Right atrium auricular region (tissue), 2 donors: ENCODE data around the gene NBL1. TPM values are rescaled to one million over a fixed set of nuclear protein-coding genes. Genes with fewer than 3 reads are reported as not detected.
"Not testable (repeated sequence)": the region's sequence is repeated elsewhere in the genome, so short reads cannot be mapped to it uniquely, and the experiment has no call there.

Experiments
- DNase-seq: peaks from one replicate; pipeline ENCODE4 v3.0.0-alpha.2; 2019; ENCODE audit warnings: low spot score
- H3K27ac ChIP-seq, 2 donors: fragments of 200-600 bp; sonication (generic); 1 replicate in 1 of 2; 2 replicates in 1 of 2; pipeline ENCODE4 v1.5.1; 2016 to 2019
- H3K27me3 ChIP-seq, 2 donors: fragments of 200-600 bp; sonication (generic); one replicate each; pipeline versions ENCODE4 v1.5.1 to v1.6.0; 2017 to 2019
- H3K36me3 ChIP-seq: fragments of 200-600 bp; sonication (generic); one replicate; pipeline ENCODE4 v1.5.1; 2016
- H3K4me1 ChIP-seq, 2 donors: fragments of 200-600 bp; sonication (generic); one replicate each; pipeline versions ENCODE4 v1.5.1 to v1.6.0; 2017 to 2019
- H3K4me3 ChIP-seq, 2 donors: fragments of 200-600 bp; sonication (generic); 1 replicate in 1 of 2; 2 replicates in 1 of 2; pipeline ENCODE4 v1.5.1; 2017 to 2019; ENCODE audit warnings: mild to moderate bottlenecking in 1 of 2, moderate library complexity in 1 of 2
- H3K9me3 ChIP-seq, 2 donors: fragments of 200-600 bp; sonication (generic); one replicate each; pipeline ENCODE4 v1.5.1; 2019
- total RNA-seq, 2 donors: library from RNA; depleted of rRNA; stranded (reverse); fragments of >200 nt; gene quantifications; one replicate each; pipeline ENCODE4 v1.1.0, GENCODE V29; 2016
- TF ChIP-seq, protein P1 (sequence below), 2 donors: fragments of 200-600 bp; sonication (generic); IDR thresholded peaks; one replicate each; pipeline ENCODE4 v1.5.1; 2019; ENCODE audit warnings: antibody characterized with exemption in 2 of 2

Gene NBL1
- total RNA-seq, 2 donors from 2014 or later = 19.5 to 57.2 TPM

DNA sequence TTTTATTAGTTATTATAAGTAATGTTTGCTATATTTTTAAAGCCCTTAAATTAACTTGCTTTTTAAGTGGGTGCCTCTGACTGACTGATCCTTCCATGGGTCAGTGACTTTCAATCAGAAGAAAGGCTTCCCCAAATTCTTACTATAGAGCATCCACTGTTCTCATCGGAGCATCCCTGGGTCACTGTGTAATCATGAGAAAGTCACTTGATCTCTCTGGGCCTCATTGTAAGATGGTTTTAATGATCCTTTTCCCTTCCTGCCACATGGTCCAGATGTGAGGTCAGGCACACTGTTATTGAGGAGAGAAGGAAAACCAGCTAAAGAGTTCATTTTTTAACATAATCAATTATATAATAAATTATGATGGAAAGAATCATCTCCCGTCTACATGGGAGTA, 11.0 kb upstream of the NBL1 start:
- H3K4me3 ChIP-seq = no peak overlapping the region
- no peak for DNase-seq
- no peaks in the 10 kb centered on the region for H3K9me3 ChIP-seq
- no peaks in the 10 kb centered on the region for H3K27me3 ChIP-seq
- TF ChIP-seq, protein P1, sequence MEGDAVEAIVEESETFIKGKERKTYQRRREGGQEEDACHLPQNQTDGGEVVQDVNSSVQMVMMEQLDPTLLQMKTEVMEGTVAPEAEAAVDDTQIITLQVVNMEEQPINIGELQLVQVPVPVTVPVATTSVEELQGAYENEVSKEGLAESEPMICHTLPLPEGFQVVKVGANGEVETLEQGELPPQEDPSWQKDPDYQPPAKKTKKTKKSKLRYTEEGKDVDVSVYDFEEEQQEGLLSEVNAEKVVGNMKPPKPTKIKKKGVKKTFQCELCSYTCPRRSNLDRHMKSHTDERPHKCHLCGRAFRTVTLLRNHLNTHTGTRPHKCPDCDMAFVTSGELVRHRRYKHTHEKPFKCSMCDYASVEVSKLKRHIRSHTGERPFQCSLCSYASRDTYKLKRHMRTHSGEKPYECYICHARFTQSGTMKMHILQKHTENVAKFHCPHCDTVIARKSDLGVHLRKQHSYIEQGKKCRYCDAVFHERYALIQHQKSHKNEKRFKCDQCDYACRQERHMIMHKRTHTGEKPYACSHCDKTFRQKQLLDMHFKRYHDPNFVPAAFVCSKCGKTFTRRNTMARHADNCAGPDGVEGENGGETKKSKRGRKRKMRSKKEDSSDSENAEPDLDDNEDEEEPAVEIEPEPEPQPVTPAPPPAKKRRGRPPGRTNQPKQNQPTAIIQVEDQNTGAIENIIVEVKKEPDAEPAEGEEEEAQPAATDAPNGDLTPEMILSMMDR (IDR thresholded peaks at IDR 0.05) = no peak
- peaks cover 0 to 7% of the 10 kb centered on the region in 2 donors for H3K4me1 ChIP-seq
- H3K36me3 ChIP-seq = peaks cover 21% of the 10 kb centered on the region
- H3K27ac ChIP-seq = no peak overlapping the region

DNA sequence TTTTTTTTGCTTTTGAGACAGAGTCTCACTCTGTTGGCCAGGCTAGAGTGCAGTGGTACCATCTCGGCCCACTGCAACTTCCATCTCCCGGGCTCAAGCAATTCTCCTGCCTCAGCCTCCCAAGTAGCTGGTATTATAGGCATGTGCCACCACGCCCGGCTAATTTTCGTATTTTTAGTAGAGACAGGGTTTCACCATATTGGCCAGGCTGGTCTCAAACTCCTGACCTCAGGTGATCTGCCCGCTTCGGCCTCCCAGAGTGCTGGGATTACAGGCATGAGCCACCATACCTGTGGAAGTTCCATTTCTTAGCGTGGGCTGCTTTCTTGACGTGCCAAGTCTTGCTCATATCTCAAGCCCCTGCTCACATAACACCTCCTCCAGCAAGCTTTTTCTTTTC, 9.0 kb upstream of the NBL1 start:
- H3K36me3 ChIP-seq, H3K4me1 ChIP-seq, H3K27me3 ChIP-seq, DNase-seq, H3K27ac ChIP-seq, H3K4me3 ChIP-seq, H3K9me3 ChIP-seq: not testable (repeated sequence)

DNA sequence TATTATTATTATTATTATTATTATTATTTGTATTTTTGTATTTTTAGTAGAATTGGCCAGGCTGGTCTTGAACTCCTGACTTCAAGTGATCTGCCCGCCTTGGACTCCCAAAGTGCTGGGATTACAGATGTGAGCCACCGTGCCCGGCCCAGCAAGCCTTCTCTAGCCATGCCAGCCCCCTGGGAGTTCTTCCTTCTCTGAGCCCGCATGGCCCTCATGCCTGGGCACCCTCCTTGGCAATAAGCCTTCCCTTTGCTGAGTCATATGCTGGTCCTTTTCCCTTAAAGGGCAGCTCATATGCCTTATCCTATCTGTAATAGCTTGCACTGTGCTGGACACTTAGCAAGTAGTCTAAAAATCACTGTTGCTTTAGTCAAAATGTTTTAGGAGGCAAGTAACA, 8.5 kb upstream of the NBL1 start:
- Histone ChIP-seq H3K36me3 (no peaks in the 10 kb centered on the region), H3K27me3 (no peaks in the 10 kb centered on the region), H3K27ac (no peak overlapping the region), H3K4me1 (peaks cover 0 to 2% of the 10 kb centered on the region in 2 donors), H3K4me3 (no peak overlapping the region), H3K9me3 (no peaks in the 10 kb centered on the region)
- TF ChIP-seq, protein P1 (IDR thresholded peaks at IDR 0.05) = no peak
- DNase-seq = no peak

DNA sequence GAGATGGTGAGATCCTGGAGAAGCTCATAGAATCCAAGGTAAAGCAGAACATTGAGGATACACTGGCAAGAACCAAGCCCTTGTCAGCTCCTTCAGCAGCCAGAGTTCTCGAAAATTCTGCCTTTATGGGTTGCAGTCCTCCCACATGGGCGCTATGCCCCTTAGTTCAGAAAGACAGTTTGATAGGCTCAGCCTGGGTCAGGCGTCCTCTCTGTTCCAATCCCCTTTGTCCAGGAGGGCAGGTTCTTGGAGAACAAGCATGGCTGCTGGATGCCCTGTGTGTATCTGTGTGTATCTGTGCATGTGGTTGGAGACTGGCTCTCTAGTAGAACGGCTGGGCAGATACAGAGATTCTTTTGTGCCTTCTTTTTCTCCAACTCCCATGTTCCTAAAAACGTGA, 8.0 kb upstream of the NBL1 start:
- TF ChIP-seq, protein P1 (IDR thresholded peaks at IDR 0.05) = no peak
- H3K27me3 ChIP-seq = no peaks in the 10 kb centered on the region
- H3K36me3 ChIP-seq = no peaks in the 10 kb centered on the region
- DNase-seq = no peak
- H3K4me3 ChIP-seq = no peak overlapping the region
- H3K4me1 ChIP-seq = peaks cover 0 to 5% of the 10 kb centered on the region in 2 donors
- no peak overlapping the region for H3K27ac ChIP-seq
- H3K9me3 ChIP-seq = no peaks in the 10 kb centered on the region

DNA sequence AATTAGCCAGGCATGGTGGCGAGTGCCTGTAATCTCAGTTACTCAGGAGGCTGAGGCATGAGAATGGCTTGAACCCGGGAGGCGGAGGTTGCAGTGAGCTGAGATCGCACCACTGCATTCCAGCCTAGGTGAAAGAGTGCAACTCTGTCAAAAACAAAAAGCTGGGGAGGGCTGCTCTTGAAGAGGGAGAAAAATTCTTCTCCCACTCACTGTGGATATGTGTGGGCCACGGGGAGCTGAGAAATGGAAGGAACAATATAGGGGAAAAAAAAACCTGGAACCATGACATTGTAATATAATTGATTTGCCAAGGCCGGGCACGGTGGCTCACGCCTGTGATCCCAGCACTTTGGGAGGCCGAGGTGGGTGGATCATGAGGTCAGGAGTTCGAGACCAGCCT, 7.4 kb upstream of the NBL1 start:
- H3K4me1 ChIP-seq, H3K4me3 ChIP-seq, DNase-seq, H3K9me3 ChIP-seq, H3K36me3 ChIP-seq, H3K27me3 ChIP-seq, H3K27ac ChIP-seq: not testable (repeated sequence)

DNA sequence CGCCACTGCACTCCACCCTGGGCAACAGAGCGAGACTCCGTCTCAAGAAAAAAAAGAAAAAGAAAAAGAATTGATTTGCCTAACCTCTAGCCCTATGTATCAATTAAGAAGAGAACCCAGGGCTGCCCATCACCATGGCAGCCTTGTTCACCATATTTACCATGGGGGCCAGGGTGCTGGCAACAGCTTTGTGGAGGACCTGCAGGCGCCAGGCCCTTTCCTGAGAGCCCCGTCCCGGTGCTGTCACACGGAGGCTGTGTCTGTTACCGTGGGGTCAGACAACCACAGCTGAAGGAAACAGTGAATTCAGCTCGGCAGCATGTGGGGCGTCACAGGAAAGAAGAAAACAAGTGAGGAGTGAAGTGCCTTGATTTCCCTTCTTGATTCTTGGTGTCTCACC, 6.5 kb upstream of the NBL1 start:
- H3K4me3 ChIP-seq = no peak overlapping the region
- H3K9me3 ChIP-seq = no peaks in the 10 kb centered on the region
- no peaks in the 10 kb centered on the region for H3K36me3 ChIP-seq
- H3K4me1 ChIP-seq = peaks cover 0 to 5% of the 10 kb centered on the region in 2 donors
- no peak overlapping the region for H3K27ac ChIP-seq
- no peaks in the 10 kb centered on the region for H3K27me3 ChIP-seq
- TF ChIP-seq, protein P1 (IDR thresholded peaks at IDR 0.05) = no peak
- no peak for DNase-seq

DNA sequence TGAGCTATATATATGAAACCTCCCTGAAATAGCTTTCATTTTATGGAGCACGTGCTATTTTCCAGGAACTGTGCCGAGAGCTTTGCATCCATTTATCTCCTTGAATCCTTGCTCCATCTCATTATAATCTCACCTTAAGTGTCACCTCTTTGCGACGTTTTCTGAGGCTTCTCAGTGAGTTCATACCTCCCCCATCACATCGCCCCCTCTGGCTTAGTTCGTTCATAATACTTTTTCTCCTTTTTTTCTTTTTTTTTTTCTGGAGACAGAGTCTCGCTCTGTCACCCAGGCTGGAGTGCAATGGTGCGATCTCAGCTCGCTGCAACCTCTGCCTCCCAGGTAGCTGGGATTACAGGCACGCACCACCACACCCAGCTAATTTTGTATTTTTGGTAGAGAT, 4.9 kb upstream of the NBL1 start:
- not testable (repeated sequence) for H3K27ac ChIP-seq, H3K9me3 ChIP-seq

More for the DNA sequence above, 4.9 kb upstream of the NBL1 start:
- not testable (repeated sequence) for H3K4me3 ChIP-seq, H3K36me3 ChIP-seq, H3K27me3 ChIP-seq, DNase-seq
- peaks cover 0 to 12% of the 10 kb centered on the region in 2 donors for H3K4me1 ChIP-seq
